Fibroblast of peridontal ligament (primary cell): ENCODE measurements around the gene GUCD1.
"Not testable (repeated sequence)": the region's sequence is repeated elsewhere in the genome, so short reads cannot be mapped to it uniquely, and the experiment has no call there.

Source experiments
- DNase-seq: peaks from one replicate; pipeline ENCODE4 v3.0.0-alpha.2; 2010; ENCODE audit errors: extremely low read depth

GUCD1 gene

DNA sequence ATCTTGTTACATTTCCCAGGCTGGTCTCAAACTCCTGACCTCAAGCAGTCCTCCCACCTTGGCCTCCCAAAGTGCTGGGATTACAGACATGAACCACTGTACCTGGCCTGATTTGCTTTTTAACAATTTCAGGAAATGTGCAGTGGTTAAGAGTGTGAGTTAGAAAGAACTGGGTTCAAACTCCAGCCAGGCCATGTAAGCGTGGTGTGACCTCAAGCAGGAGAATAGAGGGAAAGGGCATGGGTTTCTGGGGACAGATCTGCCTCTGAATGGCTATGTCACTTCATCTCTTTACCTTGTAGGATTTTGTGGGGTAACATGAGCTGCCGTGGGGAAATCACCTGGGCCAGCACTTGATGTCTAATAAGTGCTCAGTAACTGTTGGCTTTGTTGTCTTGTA, 10.1 kb upstream of the GUCD1 start:
- no peak for DNase-seq

DNA sequence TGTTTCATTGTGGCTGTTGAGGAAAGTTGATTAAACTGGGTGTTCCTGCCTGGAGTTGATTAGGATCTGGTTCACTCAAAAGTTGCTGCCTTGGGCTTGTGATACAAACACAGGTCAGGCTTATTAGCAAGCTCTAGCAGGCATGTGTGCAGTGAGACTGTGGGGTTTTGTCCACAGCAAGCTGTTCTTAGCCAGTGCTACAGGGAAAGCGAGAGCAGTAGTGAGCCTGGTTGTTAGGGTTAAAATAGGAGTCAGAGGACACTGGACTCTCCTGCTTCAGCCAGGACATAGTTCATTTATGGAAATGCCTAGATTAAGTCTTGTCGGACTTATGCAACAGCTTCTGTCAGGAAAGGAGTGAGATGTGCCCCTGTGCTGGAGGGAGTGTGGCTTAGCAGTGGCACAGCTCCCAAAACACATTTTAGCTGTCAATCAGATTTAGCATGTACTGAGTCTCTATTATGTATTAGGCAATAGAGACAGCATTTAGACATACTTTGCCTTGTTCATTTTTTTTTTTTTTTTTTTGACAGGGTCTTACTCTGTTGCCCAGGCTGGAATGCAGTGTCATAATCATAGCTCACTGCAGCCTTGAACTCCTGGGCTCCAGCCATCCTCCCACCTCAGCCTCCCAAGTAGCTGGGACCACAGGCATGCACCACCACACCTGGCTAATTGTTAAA, 9.6 kb upstream of the GUCD1 start:
- DNase-seq, result peak; percentile 29

DNA sequence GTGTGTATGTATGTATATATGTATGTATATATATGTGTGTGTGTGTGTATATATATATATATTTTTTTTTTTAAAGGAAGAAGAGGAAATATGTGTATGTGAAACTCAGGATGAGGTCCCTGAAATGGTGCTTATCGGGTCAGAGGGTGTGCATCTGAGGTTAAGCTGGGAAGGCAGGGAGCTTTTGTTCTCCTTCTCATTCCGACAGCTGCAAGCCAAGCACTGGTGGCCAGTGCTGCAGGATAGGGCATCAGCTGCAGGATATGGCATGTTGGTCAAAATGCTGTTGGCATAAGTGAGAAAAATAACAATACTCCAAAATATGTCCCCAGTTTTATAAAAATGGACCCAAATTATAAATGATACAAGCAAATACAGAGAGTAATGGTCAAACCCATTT, 8.3 kb upstream of the GUCD1 start:
- DNase-seq, result no peak

DNA sequence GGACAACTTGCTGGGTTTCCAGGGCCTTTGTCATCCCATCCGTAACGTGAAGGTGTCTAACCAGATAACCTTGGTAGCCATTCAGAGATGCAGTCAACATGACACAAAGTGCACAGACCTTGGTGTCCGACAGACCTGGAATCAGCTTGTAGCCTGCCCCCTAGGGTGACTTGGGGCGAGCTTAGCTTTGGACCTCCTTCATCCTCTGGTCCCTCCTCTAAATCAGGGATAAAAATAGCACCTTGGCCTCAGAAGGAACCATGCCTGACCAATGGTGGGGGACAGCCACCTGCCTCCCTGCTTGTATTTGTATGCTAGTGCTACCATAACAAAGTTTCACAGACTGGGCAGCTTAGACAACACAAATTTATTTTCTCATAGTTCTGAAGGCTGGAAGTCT, 4.5 kb upstream of the GUCD1 start:
- no peak for DNase-seq

DNA sequence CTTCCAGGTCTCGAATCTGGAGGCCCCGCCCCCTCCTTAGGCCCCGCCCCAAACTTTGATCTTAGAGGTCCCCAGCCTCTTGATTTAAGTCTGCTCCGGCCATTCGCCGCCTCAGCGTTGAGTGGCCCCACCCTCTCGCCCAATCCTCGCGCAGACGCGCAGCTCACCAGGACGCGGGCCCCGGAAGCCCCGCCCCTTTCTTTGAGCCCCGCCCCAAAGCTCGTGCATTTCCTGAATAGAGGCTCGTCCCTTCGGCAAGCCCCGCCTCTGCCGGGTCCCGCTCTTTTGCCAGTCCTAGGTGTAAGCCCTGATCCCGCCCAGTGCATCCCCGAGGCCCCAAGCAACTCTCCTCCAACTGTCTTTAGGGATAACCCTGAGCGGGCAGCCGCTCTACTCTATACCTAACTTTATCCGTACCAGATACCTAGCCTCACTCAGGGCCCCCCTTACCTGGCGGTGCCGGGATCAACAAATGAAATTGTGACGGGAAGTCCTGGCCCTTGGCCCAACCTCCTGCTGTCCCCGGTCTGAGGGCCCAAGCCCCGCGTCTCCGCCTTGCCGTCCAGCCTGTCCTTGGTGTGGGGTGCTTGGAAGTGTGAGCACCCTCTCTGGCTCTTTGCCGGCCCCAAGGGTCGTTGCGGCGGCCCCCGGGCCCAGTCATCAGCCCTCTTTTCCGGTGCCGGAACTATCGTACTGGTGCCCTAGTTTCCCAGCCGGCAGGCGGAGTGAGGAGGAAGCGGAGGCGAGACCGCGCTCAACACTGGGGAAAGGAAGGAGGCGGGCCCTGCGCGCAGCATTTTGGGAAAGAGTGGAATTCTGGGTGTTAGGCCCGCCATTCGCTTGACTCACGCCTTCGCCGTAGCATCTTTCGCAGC, 464 bp upstream of the GUCD1 start, which contains the start of gene SNRPD3:
Gene SNRPD3, plus strand, starts transcription at position 835 of the 875 bp plus-strand sequence. CDS start 1,676 bp downstream, outside the sequence.
- peak; percentile 98 for DNase-seq

DNA sequence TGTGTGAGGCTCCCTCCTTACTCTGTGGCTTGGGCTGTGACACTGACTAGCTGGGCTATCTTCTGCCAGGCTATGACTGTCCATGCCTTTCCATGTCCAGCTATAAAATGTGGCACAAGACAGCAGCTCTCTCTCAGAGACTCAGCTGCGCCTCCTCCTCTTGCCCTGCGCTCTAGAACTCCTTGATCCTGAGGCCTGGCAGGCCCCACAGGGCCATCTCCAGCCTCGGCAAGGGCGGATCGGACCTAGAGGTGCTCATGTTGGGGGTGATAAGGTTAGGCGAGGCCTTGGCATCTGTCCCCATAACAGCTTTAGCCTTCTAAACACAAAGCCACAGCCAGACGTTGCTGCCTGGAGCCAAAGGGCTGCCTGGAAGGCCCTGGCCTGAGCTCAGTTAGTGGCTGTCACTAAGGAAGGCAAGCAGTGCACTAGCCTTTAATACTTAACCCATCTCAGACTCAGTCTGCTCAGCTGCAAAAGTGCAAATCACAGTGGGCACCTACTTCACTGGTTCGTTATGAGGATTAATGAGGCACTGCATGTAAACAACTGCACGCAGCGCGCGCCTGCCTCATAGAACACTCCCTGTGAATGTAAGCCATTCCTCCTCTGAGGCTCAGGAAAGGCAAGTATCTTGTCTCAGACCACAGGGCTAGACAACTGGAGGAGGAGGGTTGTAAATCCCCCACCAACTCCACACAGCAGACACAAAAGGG, 1.2 kb downstream of the GUCD1 start:
- peak; percentile 21 for DNase-seq

DNA sequence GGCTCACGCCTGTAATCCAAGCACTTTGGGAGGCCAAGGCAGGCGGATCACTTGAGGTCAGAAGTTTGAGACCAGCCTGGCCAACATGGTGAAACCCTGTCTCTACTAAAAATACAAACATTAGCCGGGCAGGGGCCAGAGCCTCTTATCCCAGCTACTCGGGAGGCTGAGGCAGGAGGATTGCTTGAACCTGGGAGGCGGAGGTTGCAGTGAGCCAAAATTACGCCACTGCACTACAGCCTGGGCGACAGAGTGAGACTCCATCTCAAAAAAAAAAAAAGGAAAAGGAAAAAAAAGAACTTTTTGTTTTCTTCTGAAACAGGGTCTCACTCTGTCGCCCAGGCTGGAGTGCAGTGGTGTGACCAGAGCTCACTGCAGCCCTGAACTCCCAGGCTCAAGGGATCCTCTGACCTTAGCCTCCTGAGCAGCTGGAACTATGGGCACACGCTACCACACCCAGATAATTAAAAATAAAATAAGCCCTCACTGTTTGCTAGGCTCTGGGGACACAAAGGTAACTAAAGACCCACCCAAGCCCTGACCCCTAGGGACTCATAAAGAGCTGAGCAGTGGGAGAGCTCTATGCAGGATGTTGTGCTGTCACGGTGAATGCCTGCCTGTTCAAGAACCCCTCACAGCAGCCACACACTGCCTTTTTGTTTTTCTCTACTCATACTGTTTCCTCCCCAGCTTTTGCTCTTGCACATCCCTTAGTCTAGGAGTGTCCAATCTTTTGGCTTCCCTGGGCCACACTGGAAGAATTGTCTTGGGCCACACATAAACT, 2.2 kb downstream of the GUCD1 start:
- DNase-seq, result not testable (repeated sequence)

DNA sequence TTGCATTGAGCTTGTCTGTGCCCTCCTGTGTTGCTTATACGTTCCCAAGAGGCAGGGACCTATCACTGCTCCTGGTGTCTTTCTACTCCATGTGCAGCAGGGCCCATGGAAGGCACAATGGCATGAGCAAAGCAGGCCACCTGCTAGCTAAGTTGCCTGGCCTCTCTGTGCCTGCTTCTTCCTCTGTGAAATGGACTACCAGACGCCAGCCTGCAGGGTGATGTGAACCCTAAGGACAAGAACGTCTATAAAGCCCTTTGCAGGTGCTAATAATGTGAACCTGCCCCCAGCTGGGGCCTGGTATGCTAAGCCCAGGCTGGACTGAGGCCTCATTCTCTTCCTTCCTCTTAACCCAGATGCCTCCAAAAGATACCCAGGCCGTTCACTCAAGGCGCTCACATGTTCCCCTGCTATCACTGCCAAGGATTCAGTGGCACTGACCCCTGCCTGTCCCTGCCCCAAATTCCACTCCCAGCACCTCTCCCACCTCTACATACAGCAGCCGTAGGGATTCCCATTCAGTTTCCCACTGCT, 4.0 kb downstream of the GUCD1 start:
- no peak for DNase-seq

DNA sequence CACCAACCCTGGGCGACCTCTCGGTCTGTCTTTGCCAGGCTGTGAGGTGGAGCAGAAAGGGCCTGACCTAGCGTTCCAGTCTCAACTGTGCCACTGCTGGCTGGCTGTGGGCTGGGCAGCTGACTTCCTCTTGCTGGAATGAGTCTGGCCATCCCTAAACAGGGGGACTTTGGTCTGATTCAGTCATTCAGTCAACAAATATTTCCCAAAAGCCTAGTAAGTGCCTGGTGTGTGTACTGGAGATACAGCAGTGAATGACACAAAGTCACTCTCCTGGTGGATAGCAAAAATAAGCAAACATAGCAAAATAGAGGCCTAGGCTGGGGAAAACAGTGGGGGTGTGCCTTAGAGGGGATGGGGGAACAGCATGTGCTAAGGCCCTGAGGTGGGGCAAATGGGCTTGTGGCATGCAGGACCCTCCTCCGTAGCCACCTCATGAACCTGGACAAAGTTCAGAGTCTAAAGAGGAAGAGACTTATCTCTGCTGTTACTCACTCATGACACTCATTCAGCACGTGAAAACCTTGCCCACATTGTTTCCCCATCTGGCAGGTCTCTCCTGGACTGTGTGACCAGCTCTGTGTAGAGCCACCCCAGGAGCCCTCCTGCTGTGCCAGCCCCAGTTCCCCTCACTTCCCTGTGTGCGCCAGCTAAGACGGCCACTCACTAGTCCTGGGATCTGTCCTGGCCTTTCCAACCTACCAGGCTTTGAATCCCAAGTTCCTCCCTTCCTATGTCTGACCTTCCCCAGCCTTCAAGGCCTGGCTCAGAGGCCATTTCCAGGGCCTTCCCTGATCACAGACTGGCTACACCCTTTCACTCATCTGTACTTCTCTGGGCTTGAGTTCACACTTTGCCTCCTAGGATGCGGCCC, 4.7 kb downstream of the GUCD1 start:
- no peak for DNase-seq

DNA sequence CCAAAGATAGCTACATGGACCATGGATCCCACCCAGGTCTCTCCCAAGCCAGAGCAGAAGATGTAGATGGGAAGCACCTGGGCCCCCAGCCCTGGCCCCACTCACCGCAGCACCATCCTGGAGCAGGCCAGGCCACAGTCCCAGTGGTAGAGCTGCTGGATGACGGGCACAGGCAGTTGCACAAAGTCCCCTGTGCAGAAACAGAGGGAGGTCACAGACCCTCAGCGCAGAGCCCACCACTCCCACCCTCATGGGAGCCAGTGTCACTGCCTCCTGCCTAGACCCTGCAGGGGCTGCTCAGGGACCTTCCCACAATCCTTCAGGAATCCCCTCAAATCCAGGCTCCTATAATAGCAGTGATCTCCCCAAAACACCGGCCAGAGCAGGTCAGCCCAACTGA, 6.1 kb downstream of the GUCD1 start:
- DNase-seq, result no peak

DNA sequence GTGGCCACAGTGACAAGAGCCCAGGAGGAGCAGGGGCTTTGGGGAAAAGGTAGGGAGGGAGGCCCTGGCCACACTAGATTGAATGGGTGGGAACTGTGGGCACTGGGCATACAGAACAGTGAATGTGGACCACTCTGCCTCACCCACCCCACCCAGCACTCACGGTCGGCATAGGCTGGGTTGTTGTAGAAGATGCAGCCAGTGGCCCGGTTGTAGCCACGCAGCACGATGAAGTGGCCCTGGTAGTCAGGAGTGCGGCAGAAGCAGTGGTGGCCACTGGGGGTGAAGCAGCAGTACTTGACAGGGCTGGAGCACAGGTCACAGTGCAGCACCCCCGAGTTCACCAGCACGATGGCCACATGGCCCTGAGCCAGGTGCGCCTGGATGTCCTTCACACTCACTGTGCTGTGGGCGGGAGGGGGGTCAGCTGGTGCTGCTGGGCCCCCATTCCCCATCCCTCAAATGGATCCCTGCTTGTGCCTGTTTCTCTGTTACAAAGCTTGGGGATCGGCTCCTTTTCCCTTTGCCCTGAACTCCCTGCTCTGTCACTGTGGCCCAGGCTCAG, 11.2 kb downstream of the GUCD1 start:
- DNase-seq, result no peak

DNA sequence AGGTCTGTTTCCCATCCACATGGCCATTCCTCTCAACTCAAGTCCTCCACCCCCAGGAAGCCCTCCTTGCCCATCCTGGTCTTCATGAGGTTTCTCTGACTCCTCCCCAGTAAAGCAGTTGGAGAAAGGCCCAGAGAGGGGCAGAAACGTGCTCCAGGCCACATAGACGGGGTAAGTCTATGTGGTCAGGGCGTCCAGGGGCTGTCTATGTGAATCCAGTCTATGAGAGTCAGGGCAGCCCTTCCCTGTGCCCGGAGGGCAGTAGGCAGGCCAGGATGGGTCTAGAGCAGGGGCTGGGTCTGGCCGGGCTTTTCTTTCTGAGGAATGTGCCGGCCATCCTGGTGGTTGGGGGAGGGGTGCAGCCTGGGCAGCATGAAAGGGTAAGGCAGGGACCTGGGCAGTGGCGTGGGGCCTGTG, 11.7 kb downstream of the GUCD1 start:
- no peak for DNase-seq

DNA sequence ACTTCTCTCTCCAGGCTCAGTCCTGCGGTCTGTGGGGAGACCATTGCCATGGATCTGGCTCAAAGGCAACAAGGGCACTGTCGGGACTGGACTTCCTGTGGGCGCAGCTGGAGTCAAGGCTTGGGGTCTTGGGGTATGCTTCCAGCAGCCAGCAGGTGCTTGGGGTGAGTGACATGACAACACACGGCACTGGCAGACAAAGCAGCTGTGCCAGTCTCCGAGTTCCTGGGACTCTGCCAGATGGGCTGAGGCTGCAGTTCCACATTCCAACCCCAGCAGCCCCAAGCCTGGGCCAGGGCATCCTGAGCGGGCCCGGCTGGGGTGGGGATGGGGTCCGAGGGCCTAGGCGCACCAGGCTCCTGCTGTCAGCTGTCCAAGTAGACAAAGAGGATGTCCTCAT, 12.3 kb downstream of the GUCD1 start:
- no peak for DNase-seq

DNA sequence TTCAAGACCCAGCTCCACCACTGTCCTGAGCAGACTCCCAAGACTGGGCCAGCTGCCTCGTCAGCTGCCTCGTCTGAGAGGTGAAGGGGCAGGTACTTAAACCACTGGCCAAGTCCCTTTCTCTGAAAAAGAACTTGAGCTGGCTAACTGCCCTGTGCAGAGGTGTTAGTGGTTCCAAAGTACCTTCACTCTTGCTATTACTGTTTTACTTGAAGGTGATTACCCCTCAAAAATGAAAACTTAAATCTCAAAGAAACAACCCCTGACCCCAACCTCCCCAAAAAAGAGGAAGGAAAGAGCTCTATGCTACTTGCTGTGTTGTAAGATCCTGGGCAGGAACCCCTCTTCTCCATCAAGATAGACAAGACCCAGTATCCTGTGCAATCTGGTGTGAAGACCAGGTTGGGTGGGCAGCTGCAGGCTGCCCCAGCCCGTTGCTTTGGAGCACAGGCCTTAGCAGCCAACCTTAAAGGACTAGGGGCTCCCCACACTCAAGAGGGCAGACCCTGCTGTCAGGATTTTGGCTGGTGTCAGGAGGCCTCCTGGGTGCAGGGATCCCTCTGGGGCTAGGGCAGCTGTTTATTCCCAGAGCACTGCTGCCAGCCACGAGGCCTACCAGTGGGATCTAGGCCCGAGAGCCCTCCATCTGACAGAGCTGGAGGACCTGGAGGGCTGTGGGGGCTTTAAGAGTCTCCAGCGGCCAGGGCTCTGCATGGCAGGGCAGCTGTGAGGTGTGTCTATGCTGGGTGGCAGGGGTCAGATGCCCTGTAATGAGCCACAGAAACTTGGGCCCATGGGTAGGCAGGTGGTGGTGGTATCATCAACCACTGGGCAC, 13.0 kb downstream of the GUCD1 start:
- no peak for DNase-seq

DNA sequence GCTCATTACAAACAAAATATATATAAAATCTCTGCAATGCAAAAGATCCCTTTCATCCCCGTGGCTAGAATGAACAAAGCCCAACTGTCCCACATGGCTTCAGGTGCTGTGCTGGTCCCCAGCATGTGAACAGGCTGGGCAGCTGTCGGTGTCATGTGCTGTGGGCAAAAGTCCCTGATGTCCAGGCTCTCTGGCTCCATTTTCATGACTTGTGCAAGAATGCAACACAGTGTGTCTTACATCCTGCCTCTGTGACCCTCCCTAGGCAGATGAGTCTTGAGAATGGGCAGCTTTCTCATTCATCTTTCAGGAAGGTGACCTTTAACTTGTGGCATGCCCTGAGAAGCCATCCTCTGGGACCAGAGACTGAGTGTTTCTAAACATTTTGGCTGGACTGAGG, 14.5 kb downstream of the GUCD1 start:
- no peak for DNase-seq

DNA sequence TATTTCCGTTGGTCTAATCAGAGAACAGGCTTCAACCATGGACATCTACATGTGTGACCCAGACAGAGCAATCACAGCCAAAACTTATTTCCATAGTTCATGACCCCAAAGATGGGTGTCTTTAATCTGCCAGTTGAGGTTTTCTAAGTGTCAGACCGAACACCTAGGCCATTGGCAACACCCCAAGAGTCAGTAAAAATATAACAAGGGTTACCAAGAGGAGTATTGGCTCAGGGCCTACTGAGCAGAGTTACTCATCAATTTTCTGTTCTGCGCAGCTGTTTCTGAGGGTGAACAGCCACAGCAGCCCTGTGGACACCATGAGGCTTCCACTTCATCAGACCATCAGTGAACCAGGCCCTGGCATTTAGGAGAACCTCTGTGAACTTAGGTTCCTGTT, 18.8 kb downstream of the GUCD1 start:
- no peak for DNase-seq

DNA sequence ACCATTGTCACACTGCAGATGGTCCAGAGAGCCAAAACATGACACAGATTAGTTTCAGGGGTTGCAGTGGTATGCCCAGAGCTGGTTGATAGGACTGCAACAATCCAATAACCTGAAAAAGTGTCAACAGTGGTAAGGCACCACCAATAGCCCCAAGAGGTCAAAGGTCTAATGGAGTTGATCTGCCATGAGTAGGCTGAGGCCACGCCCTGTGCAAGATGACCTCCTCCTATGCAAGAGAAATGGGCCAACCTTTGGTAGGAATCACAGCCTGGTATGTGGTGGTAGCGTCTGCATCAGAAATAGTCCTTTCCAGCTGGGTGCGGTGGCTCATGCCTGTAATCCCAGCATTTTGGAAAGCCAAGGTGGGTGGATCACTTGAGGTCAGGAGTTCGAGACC, 19.6 kb downstream of the GUCD1 start:
- DNase-seq, result no peak

DNA sequence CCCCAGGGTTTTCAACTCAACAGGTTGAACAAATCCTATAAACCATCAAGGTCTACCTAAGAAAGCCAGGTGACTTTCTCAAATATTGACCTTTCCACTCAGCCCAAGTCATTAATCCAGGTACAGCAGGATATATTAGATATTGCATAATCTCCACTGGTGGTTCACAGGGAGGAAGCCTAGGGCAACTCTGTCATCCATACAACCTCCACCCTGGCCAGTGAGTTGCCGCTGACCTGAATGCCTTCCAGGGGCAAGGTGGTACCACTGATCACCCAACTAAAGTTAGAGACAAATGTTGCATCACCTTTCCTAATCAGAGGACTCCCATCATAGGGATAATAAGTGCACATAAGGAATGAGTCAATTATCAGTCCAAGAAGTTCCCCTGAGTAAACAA, 22.9 kb downstream of the GUCD1 start:
- DNase-seq, result no peak

DNA sequence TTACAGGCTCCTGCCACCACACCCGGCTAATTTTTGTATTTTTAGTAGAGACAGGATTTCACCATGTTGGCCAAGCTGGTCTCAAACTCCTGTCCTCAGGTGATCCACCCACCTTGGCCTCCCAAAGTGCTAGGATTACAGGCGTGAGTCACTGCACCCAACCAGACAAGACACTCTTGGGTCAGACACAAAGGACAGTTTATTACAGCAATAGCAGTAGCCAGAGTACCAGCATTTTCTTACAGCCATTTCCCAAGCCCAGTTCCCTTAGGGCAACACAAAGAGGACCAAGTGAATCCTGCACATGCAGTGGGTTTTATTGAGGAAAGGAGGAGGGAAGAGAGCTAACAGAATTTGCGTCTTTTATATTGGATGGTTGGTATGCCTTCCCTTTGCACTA, 24.0 kb downstream of the GUCD1 start:
- not testable (repeated sequence) for DNase-seq
